GM12801 (cell line): ENCODE measurements around the gene SF1.

Experiments used
- CTCF ChIP-seq: IDR thresholded peaks from one replicate; pipeline ENCODE4 v1.5.1; 2011; ENCODE audit warnings: control low read depth; ENCODE audit not compliant: insufficient read length; ENCODE audit errors: extremely low read depth

SF1 gene

GRCh38 chr11:64723117-64723906, 55.0 kb downstream of the SF1 start, which contains the start of gene NRXN2:
Gene NRXN2, minus strand, starts transcription at chr11:64723197. Its CDS starts 9,498 bp downstream, at chr11:64713699.
- TF ChIP-seq CTCF, result no peak

- TF ChIP-seq CTCF, result no peak
Observed at GRCh38 chr11:64722141-64723065, 55.9 kb downstream of the SF1 start.

GRCh38 chr11:64721359-64721699, 57.0 kb downstream of the SF1 start:
- TF ChIP-seq CTCF, result no peak

- TF ChIP-seq CTCF, result no peak
Observed at GRCh38 chr11:64720640-64721358, 57.5 kb downstream of the SF1 start.

GRCh38 chr11:64720167-64720566, 58.2 kb downstream of the SF1 start:
- no peak for TF ChIP-seq CTCF

GRCh38 chr11:64719406-64719805, 58.9 kb downstream of the SF1 start:
- no peak for TF ChIP-seq CTCF

GRCh38 chr11:64718780-64719124, 59.6 kb downstream of the SF1 start:
- no peak for TF ChIP-seq CTCF
